Panc1 (cell line): ENCODE data around the gene MEF2A.

ENCODE experiments used
- TCF7L2 ChIP-seq: IDR thresholded peaks from 2 replicates; pipeline ENCODE4 v1.6.1; 2011; ENCODE audit warnings: mild to moderate bottlenecking, low read depth, low read length, inconsistent platforms
- TF ChIP-seq, protein P1 (sequence below): fragments of 450-650 bp; IDR thresholded peaks from 2 replicates; pipeline ENCODE4 v1.5.1; 2017; ENCODE audit warnings: mild to moderate bottlenecking

DNA sequence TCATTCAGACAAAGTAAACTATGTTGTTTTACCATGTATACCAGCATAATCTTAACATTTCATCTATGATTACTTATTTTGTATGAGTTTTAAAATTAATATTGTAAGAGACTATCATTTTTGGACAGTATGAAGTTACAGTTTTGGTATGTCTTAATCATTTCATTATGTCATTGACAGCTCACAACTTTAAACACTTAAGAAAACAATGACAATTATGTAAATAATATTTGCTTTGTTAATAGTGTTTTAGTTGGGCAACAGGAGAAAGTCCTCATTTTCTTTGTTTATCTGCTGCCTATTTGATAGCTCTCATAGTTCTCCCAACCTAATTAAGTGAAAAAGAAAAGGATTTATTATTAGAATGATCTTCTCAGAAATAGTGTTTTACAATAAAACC lies 80.2 kb downstream of the MEF2A start:
- TF ChIP-seq, protein P1, sequence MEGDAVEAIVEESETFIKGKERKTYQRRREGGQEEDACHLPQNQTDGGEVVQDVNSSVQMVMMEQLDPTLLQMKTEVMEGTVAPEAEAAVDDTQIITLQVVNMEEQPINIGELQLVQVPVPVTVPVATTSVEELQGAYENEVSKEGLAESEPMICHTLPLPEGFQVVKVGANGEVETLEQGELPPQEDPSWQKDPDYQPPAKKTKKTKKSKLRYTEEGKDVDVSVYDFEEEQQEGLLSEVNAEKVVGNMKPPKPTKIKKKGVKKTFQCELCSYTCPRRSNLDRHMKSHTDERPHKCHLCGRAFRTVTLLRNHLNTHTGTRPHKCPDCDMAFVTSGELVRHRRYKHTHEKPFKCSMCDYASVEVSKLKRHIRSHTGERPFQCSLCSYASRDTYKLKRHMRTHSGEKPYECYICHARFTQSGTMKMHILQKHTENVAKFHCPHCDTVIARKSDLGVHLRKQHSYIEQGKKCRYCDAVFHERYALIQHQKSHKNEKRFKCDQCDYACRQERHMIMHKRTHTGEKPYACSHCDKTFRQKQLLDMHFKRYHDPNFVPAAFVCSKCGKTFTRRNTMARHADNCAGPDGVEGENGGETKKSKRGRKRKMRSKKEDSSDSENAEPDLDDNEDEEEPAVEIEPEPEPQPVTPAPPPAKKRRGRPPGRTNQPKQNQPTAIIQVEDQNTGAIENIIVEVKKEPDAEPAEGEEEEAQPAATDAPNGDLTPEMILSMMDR: no peak
- TF ChIP-seq TCF7L2: no peak
